Breast epithelium (tissue), 3 donors: Measurements from ENCODE around the gene PPP2R2D.

Experiments used
- POLR2AphosphoS5 ChIP-seq, 3 donors: sonication (generic); formaldehyde crosslinking; IDR thresholded peaks; one replicate each; pipeline ENCODE4 v1.6.1; 2017; ENCODE audit warnings: antibody characterized with exemption in 3 of 3
- TF ChIP-seq, protein P1 (sequence below), 3 donors: fragments of 450-650 bp; IDR thresholded peaks; one replicate each; pipeline ENCODE4 v1.5.1; 2016 to 2017; ENCODE audit warnings: antibody characterized with exemption in 3 of 3, mild to moderate bottlenecking in 3 of 3, moderate library complexity in 3 of 3

DNA sequence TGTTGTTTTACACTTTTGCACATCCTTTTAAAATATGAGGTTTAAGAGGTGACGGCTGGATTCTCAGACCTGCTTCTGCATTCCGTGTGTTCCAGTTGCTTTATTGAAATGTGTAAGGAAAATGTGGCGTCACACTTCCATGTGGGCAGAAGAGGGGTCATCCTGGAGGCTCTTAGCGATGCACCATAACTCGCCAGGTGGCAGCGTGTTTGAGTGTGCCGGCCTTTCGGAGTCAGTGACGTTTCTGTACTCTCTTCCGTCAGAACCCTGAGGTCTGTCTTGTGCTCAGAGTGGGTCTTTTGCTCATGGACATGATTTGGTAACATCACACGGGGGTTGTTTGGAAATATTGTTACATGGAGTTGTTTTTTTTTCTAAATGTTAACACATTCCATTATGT lies 9.1 kb downstream of the PPP2R2D start:
- TF ChIP-seq, protein P1, sequence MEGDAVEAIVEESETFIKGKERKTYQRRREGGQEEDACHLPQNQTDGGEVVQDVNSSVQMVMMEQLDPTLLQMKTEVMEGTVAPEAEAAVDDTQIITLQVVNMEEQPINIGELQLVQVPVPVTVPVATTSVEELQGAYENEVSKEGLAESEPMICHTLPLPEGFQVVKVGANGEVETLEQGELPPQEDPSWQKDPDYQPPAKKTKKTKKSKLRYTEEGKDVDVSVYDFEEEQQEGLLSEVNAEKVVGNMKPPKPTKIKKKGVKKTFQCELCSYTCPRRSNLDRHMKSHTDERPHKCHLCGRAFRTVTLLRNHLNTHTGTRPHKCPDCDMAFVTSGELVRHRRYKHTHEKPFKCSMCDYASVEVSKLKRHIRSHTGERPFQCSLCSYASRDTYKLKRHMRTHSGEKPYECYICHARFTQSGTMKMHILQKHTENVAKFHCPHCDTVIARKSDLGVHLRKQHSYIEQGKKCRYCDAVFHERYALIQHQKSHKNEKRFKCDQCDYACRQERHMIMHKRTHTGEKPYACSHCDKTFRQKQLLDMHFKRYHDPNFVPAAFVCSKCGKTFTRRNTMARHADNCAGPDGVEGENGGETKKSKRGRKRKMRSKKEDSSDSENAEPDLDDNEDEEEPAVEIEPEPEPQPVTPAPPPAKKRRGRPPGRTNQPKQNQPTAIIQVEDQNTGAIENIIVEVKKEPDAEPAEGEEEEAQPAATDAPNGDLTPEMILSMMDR (IDR thresholded peaks at IDR 0.05), result no peak
- TF ChIP-seq POLR2AphosphoS5 (IDR thresholded peaks at IDR 0.05), result no peak
